Colonic mucosa (tissue), 4 donors: ENCODE measurements around the gene COX17. TPM values are rescaled to one million over a fixed set of nuclear protein-coding genes. Genes with fewer than 3 reads are reported as not detected.

Experiments used
- DNase-seq: peaks from one replicate; pipeline ENCODE4 v3.0.0-alpha.2; 2020
- H3K27ac ChIP-seq: fragments of 200-600 bp; one replicate; pipeline ENCODE4 v1.8.0; 2021
- H3K27me3 ChIP-seq: fragments of 200-600 bp; one replicate; pipeline ENCODE4 v1.8.0; 2021
- H3K36me3 ChIP-seq: fragments of 200-600 bp; one replicate; pipeline ENCODE4 v1.8.0; 2021
- H3K4me1 ChIP-seq: fragments of 200-600 bp; one replicate; pipeline ENCODE4 v1.8.0; 2021; ENCODE audit warnings: mild to moderate bottlenecking
- H3K4me3 ChIP-seq: fragments of 200-600 bp; one replicate; pipeline ENCODE4 v1.8.0; 2021
- H3K9ac ChIP-seq, 2 donors: one replicate each; pipeline ENCODE4 v1.7.0; 2013; ENCODE audit warnings: control low read depth in 2 of 2, low read depth in 2 of 2, low read length in 2 of 2
- H3K9me3 ChIP-seq: fragments of 200-600 bp; one replicate; pipeline ENCODE4 v1.8.0; 2021
- intact Hi-C: fragments of 100-400 bp; cut with DNase I; formaldehyde crosslinking; loops from one replicate; pipeline ENCODE4 v1.14.1; 2022
- total RNA-seq, 2 donors: library from RNA; stranded (reverse); fragmentation: NEBNext Ultra II Directional in 1 of 2; extraction: Animal tissue kit (Norgen Biotek cat#: 25700) in 1 of 2; gene quantifications; one replicate each; pipeline ENCODE4 v1.2.1, GENCODE V29; 2021
- TF ChIP-seq, protein P1 (sequence below): fragments of 200-600 bp; IDR thresholded peaks from one replicate; pipeline ENCODE4 v1.8.0; 2022; ENCODE audit warnings: antibody characterized with exemption, mild to moderate bottlenecking
- donor health status: healthy.
- donor health status: DM: no; HTN: no; CAD: no.
- donor health status: DM: no; HTN: no; CAD: no.

COX17 gene
- total RNA-seq, 2 donors from 2014 or later = 53.5 to 64.5 TPM

DNA sequence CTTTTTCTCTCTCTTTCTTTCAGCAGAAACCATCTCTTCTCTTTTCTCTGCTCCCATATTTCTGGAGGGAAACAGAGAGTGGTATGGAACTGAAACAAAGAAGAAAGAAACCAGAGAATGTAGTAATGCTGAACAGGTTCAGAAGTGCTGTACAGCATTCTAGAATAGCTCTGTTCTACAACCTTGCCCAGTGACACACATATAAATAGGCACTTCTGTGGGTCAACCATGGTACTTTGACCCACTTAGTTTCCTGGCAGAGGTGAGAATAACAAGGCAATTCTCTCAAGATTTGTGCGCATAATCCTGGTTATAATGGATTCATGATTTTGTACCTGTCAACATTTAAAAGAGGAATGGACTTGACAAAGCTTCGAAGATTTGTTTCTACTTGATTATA is 37.9 kb upstream of the COX17 start:
- intact Hi-C loops = no loop called here
- no peak overlapping the region for H3K9ac ChIP-seq
- H3K27me3 ChIP-seq = no peaks in the 10 kb centered on the region
- H3K4me3 ChIP-seq = no peak overlapping the region
- H3K27ac ChIP-seq = no peak overlapping the region
- TF ChIP-seq, protein P1, sequence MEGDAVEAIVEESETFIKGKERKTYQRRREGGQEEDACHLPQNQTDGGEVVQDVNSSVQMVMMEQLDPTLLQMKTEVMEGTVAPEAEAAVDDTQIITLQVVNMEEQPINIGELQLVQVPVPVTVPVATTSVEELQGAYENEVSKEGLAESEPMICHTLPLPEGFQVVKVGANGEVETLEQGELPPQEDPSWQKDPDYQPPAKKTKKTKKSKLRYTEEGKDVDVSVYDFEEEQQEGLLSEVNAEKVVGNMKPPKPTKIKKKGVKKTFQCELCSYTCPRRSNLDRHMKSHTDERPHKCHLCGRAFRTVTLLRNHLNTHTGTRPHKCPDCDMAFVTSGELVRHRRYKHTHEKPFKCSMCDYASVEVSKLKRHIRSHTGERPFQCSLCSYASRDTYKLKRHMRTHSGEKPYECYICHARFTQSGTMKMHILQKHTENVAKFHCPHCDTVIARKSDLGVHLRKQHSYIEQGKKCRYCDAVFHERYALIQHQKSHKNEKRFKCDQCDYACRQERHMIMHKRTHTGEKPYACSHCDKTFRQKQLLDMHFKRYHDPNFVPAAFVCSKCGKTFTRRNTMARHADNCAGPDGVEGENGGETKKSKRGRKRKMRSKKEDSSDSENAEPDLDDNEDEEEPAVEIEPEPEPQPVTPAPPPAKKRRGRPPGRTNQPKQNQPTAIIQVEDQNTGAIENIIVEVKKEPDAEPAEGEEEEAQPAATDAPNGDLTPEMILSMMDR = no peak
- H3K4me1 ChIP-seq = no peaks in the 10 kb centered on the region
- no peaks in the 10 kb centered on the region for H3K9me3 ChIP-seq
- no peaks in the 10 kb centered on the region for H3K36me3 ChIP-seq
- no peak for DNase-seq

DNA sequence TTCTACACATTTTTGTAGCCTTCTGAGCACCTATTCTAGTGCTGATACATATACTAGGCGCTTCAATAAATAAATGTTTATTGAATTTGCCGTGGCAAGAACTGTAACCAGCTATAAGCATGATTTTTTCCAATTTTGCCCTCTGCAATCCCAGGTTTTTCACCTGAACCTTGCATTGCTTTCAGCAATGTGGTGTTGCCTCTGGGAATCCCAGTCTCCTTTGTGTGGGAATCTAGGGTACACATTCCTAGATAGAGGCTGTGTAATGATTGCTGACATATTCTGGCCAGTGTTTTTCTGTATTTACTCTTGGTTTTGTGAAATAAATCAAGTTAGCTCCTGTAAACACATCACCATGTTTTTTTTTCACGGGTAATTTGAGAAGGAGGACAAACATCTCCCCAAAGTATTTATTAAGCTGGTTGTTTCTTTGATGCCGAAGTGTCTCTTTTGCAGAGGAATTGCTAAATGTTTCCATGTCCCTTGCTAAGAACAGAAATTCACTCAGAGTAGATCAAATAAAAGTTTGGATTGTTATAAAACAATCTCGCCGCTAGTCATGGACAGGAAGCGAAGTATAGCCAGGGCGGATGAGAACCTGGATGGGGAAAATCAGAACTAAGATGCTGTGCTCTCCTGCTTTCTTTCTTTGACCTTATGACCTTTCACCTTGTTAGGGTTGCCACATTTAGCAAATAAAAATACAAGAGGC is 26.8 kb upstream of the COX17 start:
- Histone ChIP-seq H3K27me3 (no peaks in the 10 kb centered on the region), H3K4me1 (peaks cover 6% of the 10 kb centered on the region), H3K4me3 (no peak overlapping the region), H3K9ac (no peak overlapping the region), H3K9me3 (no peaks in the 10 kb centered on the region), H3K27ac (no peak overlapping the region), H3K36me3 (no peaks in the 10 kb centered on the region)
- DNase-seq = no peak
- TF ChIP-seq, protein P1 = no peak
- intact Hi-C loops = no loop called here

DNA sequence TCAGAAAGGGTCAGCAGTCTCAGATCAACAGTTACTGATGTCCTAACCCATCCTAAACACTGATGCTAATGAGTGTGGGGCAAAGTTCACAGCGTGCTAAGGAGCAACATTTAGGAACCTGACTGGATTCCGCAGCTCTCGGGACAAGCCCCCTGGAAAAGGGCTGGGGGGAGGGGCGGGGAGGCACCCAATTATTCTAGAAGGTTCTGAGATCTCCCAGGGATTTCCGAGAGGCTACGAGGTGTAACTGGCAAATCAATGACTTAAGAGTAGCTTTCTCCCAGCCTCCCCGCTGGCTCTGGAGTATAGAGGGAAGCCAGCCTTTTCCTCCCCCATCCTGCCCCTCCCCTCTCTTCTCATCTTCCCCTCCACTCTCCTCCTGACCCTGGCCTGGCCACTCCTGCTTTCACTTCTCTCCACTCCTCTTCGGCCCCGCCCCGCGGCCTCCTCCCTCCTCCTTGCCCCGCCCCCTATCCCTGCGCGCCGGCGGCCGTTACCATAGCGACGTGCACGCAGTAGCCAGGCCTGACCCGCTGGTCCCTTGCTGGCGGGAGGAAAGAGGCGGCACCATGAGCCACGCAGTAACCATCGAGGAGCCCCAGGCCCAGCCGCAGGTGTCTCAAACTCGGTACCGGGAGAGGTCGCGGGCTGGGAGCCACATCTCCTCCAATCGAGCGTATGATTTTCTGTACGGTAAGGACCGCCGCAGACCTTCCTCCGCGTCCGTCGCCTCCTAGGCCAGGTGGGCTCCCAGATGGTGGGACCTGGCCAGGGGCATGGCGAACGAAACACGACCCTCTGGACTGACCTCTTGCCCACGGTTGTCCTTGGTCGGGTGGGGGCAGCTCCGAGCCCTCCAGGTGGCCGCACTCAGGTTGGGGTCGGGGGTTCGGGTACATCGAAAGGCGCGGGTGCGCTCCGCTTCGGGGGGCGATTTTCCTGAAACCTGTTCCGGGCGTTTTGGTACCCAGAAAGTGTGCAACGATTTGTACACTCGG is 25.6 kb upstream of the COX17 start, which contains the start of gene CFAP91:
Gene CFAP91, plus strand, starts transcription at position 493 of the 998 bp plus-strand sequence. Its CDS starts 77 bp downstream, at position 570.
- no peaks in the 10 kb centered on the region for H3K36me3 ChIP-seq
- H3K27me3 ChIP-seq = no peaks in the 10 kb centered on the region
- peak; percentile 99 for DNase-seq
- intact Hi-C loops = no loop called here
- TF ChIP-seq, protein P1 = no peak
- no peaks in the 10 kb centered on the region for H3K9me3 ChIP-seq
- peak within 1 kb of the TSS; percentile 37 to 61 for H3K9ac ChIP-seq
- peaks cover 6% of the 10 kb centered on the region for H3K4me1 ChIP-seq
- H3K27ac ChIP-seq = no peak within 1 kb of the TSS
- peak within 1 kb of the TSS; percentile 45 for H3K4me3 ChIP-seq

GRCh38 chr3:119700920-119701734 is 23.9 kb upstream of the COX17 start:
- no peaks in the 10 kb centered on the region for H3K36me3 ChIP-seq
- no peak overlapping the region for H3K4me3 ChIP-seq
- H3K27me3 ChIP-seq = no peaks in the 10 kb centered on the region
- H3K9ac ChIP-seq = no peak overlapping the region
- TF ChIP-seq, protein P1 = no peak
- H3K27ac ChIP-seq = no peak overlapping the region
- DNase-seq = no peak
- peaks cover 6% of the 10 kb centered on the region for H3K4me1 ChIP-seq
- intact Hi-C loops = no loop called here
- no peaks in the 10 kb centered on the region for H3K9me3 ChIP-seq
